Measurements from ENCODE around the gene LRRC8D. TPM values are rescaled to one million over a fixed set of nuclear protein-coding genes. Genes with fewer than 3 reads are reported as not detected.

LRRC8D gene
- total RNA-seq, 3 donors from 2014 or later: 9.2 to 22.8 (median 11.7) TPM

DNA sequence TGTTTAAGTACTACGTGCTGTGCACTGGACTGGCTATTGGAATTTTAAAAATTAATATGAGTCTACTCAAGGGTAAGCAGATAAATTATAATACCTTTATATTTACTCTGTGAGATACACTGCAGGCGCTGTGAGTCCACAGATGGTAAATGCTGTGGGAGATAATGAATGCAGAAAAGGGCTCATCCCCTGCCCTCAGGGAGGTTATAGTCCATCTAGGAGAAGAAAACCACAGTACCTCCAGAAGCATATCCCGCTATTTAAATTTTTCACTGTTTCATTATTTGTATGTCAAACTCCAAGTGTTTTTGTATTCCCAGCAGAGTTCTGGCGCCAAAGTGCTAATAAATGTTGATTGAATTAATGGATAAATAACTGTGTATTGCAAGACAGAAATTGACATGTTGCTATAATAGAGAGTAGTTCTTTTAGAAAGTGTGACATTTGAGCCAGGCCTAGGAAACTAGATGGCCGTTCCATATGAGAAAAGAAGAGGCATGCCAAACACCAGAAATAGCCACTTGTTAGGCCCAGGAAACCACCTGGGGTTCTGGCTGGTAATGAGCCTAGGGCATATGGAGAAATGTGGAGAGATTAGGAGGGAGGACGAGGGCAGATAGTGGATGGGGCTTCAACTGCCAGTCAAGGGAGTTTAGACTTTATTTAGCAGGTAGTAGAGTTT lies 61.7 kb downstream of the LRRC8D start:
- TF ChIP-seq POLR2A (IDR thresholded peaks at IDR 0.05): no peak
- TF ChIP-seq, protein P1, sequence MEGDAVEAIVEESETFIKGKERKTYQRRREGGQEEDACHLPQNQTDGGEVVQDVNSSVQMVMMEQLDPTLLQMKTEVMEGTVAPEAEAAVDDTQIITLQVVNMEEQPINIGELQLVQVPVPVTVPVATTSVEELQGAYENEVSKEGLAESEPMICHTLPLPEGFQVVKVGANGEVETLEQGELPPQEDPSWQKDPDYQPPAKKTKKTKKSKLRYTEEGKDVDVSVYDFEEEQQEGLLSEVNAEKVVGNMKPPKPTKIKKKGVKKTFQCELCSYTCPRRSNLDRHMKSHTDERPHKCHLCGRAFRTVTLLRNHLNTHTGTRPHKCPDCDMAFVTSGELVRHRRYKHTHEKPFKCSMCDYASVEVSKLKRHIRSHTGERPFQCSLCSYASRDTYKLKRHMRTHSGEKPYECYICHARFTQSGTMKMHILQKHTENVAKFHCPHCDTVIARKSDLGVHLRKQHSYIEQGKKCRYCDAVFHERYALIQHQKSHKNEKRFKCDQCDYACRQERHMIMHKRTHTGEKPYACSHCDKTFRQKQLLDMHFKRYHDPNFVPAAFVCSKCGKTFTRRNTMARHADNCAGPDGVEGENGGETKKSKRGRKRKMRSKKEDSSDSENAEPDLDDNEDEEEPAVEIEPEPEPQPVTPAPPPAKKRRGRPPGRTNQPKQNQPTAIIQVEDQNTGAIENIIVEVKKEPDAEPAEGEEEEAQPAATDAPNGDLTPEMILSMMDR (IDR thresholded peaks at IDR 0.05): no peak
- no peak for TF ChIP-seq POLR2AphosphoS5 (IDR thresholded peaks at IDR 0.05)
- no peaks in the 10 kb centered on the region for H3K9me3 ChIP-seq
- no peak for DNase-seq (ENCODE audit: low spot score in 2 of 2)
- intact Hi-C loops (cut with DNase I; ENCODE audit: low total_unique reads): no loop called here
- H3K36me3 ChIP-seq: no peaks in the 10 kb centered on the region
- no peak overlapping the region for H3K27ac ChIP-seq
- H3K4me1 ChIP-seq: no peaks in the 10 kb centered on the region
- no peak overlapping the region for H3K4me3 ChIP-seq
- no peaks in the 10 kb centered on the region for H3K27me3 ChIP-seq

DNA sequence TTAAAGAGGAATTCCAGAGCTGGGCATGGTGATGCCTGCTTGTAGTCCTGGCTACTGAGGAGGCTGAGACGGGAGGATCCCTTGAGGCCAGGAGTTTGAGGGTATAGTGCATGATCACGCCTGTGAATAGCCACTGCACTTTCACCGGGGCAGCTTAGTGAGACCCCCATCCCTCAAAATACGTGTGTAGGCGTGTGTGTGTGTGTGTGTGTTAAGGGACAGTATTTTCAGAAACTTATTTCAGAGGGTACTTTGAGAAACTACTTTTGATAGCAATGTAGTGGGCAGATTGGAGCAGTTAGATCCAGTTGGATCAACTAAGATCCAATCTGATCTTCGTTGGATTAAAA lies 62.2 kb downstream of the LRRC8D start:
- no peaks in the 10 kb centered on the region for H3K27me3 ChIP-seq
- H3K4me3 ChIP-seq: no peak overlapping the region
- TF ChIP-seq POLR2A (IDR thresholded peaks at IDR 0.05) (no peak), POLR2AphosphoS5 (IDR thresholded peaks at IDR 0.05) (no peak)
- TF ChIP-seq, protein P1 (IDR thresholded peaks at IDR 0.05): no peak
- intact Hi-C loops (cut with DNase I; ENCODE audit: low total_unique reads): no loop called here
- H3K4me1 ChIP-seq: no peaks in the 10 kb centered on the region
- no peak overlapping the region for H3K27ac ChIP-seq
- no peaks in the 10 kb centered on the region for H3K36me3 ChIP-seq
- no peaks in the 10 kb centered on the region for H3K9me3 ChIP-seq
- no peak for DNase-seq (ENCODE audit: low spot score in 2 of 2)

DNA sequence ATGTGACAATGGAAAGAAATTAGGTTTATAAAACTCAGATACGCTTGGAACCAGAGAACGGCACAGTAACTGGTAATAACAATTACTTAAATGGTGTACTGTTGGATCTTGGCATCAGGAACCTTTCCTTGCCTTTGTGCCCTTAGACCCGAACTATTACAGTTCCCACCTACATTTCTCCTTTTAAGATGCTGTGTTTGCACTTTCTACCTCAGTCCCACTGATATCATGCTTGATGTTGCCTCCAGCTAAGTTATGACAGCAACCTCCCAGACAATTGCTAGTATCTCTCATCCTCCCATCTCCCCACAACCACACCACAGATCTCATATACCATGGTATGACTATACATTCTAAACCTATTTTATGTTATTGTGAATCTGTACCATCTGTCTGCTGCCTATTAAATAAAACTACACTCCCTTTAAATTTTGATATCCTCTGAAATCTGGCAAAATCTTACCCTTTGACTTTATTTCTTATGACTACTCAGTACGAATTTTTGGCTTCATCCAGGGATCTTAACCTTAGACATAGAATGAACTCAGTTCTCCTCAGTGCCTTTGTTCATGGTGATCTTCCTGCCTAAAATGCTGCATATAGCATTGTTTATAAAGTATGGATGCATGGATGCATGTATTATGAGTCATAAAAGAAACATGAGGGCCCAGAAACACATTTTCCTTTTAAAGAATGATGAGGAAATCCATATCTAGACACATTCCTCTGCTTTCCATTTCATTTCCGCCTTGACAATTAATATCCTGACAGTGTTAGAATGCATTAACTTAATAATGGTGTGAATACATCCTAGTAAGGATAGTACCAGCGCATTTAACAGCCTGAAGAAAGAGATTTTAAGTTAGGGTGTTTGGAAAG lies 64.1 kb downstream of the LRRC8D start:
- H3K27me3 ChIP-seq: no peaks in the 10 kb centered on the region
- DNase-seq (ENCODE audit: low spot score in 2 of 2): no peak
- no peaks in the 10 kb centered on the region for H3K4me1 ChIP-seq
- no peaks in the 10 kb centered on the region for H3K9me3 ChIP-seq
- no peak overlapping the region for H3K27ac ChIP-seq
- intact Hi-C loops (cut with DNase I; ENCODE audit: low total_unique reads): no loop called here
- no peak overlapping the region for H3K4me3 ChIP-seq
- H3K36me3 ChIP-seq: no peaks in the 10 kb centered on the region
- TF ChIP-seq, protein P1 (IDR thresholded peaks at IDR 0.05): no peak
- TF ChIP-seq POLR2AphosphoS5 (IDR thresholded peaks at IDR 0.05) (no peak), POLR2A (IDR thresholded peaks at IDR 0.05) (no peak)

DNA sequence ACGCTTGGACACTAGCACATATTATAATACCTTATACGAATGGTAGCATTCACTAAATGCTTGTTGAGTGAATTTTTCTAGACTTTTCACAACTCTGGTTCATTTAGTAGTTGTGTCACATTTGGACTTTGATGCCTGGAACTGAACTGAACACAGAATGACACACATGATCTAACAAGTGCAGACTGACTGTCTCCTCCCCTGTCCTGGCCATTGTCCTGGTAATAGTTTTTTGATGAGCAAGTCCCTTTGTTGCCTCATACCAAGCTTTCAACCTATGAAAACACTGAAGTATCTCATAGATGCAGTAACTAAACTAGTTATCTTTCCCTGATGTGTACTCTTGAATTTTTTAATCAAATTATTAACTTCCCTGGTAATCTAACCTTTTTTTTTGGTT lies 66.4 kb downstream of the LRRC8D start:
- Histone ChIP-seq H3K4me1 (no peaks in the 10 kb centered on the region), H3K27me3 (no peaks in the 10 kb centered on the region), H3K27ac (no peak overlapping the region), H3K9me3 (no peaks in the 10 kb centered on the region), H3K4me3 (no peak overlapping the region), H3K36me3 (no peaks in the 10 kb centered on the region)
- no peak for TF ChIP-seq POLR2AphosphoS5 (IDR thresholded peaks at IDR 0.05)
- TF ChIP-seq, protein P1 (IDR thresholded peaks at IDR 0.05): no peak
- TF ChIP-seq POLR2A (IDR thresholded peaks at IDR 0.05): no peak
- intact Hi-C loops (cut with DNase I; ENCODE audit: low total_unique reads): no loop called here
- no peak for DNase-seq (ENCODE audit: low spot score in 2 of 2)

DNA sequence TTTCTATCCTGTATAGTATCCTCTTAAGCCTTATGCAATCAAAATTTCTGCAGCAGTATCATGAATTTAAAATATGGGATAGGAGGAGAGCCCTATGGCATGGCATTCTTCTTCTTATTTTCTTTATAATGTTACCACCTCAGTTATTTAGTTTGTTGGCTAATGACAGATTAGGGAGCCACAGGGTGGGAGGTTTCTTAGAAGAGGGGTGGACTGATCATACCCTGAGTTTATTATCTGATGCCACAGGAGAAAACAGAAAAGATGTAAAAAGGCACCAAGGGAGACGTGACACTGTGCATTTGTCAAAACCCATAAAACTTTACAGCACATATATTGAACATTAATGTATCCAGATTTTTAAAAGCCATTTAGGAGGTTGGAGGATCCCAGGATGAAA lies 66.9 kb downstream of the LRRC8D start:
- Histone ChIP-seq H3K9me3 (no peaks in the 10 kb centered on the region), H3K27me3 (no peaks in the 10 kb centered on the region), H3K4me3 (no peak overlapping the region), H3K36me3 (no peaks in the 10 kb centered on the region), H3K27ac (no peak overlapping the region), H3K4me1 (no peaks in the 10 kb centered on the region)
- TF ChIP-seq, protein P1 (IDR thresholded peaks at IDR 0.05): no peak
- TF ChIP-seq POLR2A (IDR thresholded peaks at IDR 0.05) (no peak), POLR2AphosphoS5 (IDR thresholded peaks at IDR 0.05) (no peak)
- intact Hi-C loops (cut with DNase I; ENCODE audit: low total_unique reads): no loop called here
- DNase-seq (ENCODE audit: low spot score in 2 of 2): no peak

Measured in breast epithelium (tissue), 4 donors.